Jurkat, Clone E6-1 (cell line): Measurements from ENCODE around the gene CCNK.

Experiments
- DNase-seq: peaks from one replicate; pipeline ENCODE4 v3.0.0-alpha.2; 2011; ENCODE audit warnings: low read depth, low spot score
- H3K4me3 ChIP-seq: 2 replicates; pipeline ENCODE4 v1.5.1; 2011; ENCODE audit warnings: mild to moderate bottlenecking, low read length, control low read depth, moderate library complexity

The CCNK gene

DNA sequence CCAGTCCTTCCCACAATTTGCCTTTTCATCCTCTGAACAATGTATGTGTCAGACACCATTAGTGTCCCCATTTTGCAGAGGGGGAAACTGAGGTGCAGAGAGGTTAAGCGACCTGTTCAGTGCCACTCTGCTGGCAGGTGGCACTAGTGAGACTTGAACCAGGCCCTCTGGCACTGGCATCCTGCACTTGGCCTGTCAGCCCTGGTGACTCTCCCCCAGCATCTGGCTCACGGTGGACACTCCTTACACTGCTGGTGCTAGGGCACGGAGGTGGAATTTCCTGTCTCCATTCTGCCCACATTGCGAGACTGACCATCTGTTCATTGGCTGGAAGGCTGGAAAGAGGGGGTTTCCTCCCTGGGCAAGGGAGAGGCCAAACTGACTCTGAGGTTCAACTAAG lies 48.7 kb downstream of the CCNK start:
- no peak for DNase-seq
- no peak overlapping the region for H3K4me3 ChIP-seq

- no peak for DNase-seq
- no peak overlapping the region for H3K4me3 ChIP-seq
These were observed 49.4 kb downstream of the CCNK start for GRCh38 chr14:99530407-99531155.

- no peak overlapping the region for H3K4me3 ChIP-seq
- no peak for DNase-seq
These were observed 50.3 kb downstream of the CCNK start for GRCh38 chr14:99531251-99532096.

- no peak overlapping the region for H3K4me3 ChIP-seq
- no peak for DNase-seq
These were observed 51.1 kb downstream of the CCNK start for GRCh38 chr14:99532310-99532709.

DNA sequence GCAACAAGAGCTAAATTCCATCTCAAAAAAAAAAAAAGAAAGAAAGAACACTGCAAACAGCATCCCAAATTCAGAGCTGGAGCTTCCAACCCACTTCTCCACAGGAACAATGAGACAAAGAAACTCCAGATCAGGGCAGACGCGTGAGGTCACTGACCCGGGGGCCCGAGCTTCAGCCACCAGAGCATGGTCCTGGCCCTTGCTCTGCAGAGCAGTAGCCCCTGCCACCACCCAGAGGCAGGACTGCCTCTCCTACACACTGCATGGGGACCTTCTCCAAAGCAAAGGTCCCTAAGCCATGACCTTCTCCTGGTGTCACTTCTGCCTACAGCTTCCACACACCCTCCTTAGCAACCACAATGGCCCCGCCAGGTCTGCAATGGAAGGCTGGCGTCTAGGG lies 53.1 kb downstream of the CCNK start:
- no peak overlapping the region for H3K4me3 ChIP-seq
- no peak for DNase-seq

GRCh38 chr14:99534863-99535262 lies 53.7 kb downstream of the CCNK start:
- DNase-seq, result no peak
- no peak overlapping the region for H3K4me3 ChIP-seq

- no peak overlapping the region for H3K4me3 ChIP-seq
- no peak for DNase-seq
These were observed 54.2 kb downstream of the CCNK start for GRCh38 chr14:99535448-99535847.

DNA sequence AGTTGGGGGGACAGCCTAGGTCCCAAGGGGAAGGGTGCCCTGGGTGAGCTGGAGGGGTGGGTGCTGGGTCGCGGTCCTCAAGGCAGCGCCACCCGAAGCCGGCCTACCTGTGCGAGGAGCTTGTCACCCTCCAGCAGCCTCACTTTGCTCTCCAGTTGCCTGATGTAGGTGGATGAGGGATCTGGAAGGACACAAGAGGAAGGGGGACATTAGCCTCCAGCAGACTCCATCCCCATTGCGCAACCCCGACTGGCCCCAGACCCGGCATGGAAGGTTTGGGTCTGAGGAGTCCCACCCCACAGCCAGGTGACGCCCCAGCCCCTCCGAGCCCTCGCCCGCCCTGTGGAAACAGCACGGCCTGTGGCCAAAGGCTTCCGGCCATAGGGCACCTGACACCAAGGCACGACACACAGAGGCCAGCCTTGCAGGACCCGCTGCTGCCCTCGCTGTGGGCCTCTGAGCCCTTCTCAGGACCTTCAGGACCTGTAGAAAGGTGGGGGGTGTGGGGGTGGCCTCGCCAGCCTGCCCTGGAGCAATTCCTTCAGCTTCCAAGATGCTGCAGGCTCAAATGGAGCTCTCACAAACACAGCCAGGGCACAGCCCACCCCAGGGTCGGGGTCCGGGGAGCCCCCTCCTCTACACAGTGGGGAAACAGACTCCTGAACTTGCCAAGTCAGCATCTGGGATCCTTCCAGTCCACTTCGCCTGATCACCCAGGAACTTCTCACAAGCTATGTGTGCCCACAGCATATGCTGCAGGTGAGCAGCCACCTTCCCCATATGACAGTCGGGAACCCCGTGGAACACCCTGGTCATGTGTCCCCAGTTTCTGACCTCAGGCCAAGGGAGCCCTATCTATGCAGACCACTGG lies 54.9 kb downstream of the CCNK start:
- H3K4me3 ChIP-seq, result no peak overlapping the region
- DNase-seq, result no peak

GRCh38 chr14:99537399-99537798 lies 56.2 kb downstream of the CCNK start:
- DNase-seq, result no peak

DNA sequence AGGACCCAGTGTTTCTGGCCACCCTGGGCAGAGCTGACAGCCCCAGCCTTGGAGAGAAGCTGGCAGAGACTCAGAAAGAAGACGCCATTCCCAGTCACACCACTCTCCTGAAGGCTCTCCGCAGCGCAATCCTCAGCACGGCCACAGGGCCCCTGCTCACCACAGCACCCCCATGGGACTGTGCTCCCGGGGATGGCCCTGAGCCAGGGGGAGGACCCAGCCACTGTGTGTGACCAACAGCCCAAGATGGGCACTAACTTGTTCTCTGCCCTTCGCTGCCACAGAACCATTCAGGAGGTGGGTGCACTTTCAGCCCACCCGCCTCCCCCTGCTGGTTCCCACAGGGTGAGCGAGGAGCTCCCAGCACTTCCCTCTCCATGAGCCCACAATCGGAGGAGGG lies 57.1 kb downstream of the CCNK start:
- no peak overlapping the region for H3K4me3 ChIP-seq
- no peak for DNase-seq

More at GRCh38 chr14:99537399-99537798, 56.2 kb downstream of the CCNK start:
- no peak overlapping the region for H3K4me3 ChIP-seq

DNA sequence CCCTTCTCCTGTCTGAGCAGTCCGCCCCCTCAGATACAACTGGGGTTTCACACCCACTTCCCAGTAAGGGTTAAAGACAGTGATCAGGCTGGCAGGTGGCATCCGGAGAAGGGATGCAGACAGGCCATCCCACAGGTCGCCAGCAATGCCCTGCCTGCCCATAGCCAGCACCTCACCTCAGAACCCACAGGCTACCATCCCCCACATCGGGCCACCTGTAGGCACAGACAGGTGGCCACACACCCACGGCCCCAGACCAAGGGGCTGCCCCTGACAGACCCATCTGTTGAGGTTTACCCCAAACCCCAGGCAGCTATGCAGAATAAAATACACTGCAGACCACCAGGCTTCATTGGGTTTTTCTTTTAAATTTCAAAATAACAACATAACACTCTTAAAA lies 57.5 kb downstream of the CCNK start:
- no peak overlapping the region for H3K4me3 ChIP-seq
- DNase-seq, result no peak

GRCh38 chr14:99539491-99539890 lies 58.3 kb downstream of the CCNK start:
- no peak for DNase-seq
- no peak overlapping the region for H3K4me3 ChIP-seq

- DNase-seq, result no peak
- no peak overlapping the region for H3K4me3 ChIP-seq
These were observed 59.2 kb downstream of the CCNK start for GRCh38 chr14:99540196-99541032.

DNA sequence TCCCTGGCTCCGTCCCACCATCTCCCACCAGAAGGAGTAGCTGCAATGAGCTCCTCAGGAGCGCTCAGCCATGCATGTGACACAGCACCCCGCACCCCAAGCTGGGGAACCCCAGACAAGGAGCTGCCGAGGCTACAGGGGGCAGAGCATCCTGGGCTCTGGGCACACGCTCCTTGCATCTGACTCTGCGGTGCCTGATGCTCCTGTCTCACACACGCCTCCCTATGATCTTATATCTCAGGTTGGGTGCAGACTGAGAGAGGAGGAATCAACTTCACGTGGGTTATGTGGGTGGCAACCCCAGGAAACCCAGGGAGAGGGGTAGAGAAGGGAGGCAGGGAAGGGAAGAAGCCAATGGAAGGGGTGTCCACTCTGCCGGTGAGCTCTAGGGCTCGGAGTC lies 60.0 kb downstream of the CCNK start:
- no peak overlapping the region for H3K4me3 ChIP-seq
- no peak for DNase-seq

- no peak overlapping the region for H3K4me3 ChIP-seq
- DNase-seq, result no peak
These were observed 60.7 kb downstream of the CCNK start for GRCh38 chr14:99541677-99542470.

DNA sequence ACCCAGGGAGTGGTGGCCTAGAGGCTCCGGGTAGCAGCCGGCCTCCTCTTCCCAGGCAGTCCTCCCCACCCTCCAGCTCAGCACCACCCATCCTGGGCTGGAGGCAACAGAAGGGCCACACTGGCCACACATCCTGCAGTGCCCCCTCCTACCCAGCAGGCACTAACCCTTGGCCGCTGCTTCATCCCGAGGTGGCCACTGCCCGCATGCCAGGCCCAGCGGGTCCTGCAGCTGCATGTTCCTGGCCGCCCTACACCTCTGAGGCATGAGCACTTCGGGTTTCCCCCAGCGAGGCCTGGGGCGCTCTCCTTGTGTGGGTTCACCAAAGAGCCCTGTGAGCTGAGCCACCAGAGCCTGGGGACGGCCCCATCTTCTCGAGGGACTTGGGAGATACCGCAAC lies 61.4 kb downstream of the CCNK start:
- DNase-seq, result no peak
- no peak overlapping the region for H3K4me3 ChIP-seq

- no peak for DNase-seq
These were observed 62.2 kb downstream of the CCNK start for GRCh38 chr14:99543370-99543769.

DNA sequence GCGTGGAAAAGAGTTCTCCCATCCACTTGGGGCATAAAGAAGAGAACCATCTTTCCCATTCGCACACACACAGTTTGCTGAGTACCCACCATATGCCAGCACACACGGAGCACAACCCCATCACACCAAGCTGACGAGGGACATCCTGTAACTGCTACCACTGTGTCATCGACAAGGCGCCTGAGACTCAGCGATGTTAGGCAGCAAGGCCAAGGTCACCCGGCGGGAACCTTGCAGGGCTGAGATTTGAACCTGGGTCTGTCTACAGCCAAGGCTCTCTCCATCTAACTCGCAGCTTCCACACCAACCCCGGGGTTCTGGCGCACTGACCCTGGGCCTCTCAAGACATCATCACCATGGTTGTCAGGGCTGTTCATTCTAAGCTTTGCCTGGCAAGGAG lies 62.8 kb downstream of the CCNK start:
- no peak overlapping the region for H3K4me3 ChIP-seq
- no peak for DNase-seq

More at GRCh38 chr14:99543370-99543769, 62.2 kb downstream of the CCNK start:
- no peak overlapping the region for H3K4me3 ChIP-seq
